HG03558 (cell line): ENCODE results near the gene STAT4.

Source experiments
- ATAC-seq: cut with Tn5 transposase; IDR thresholded peaks from one replicate; pipeline ENCODE4 v1.9.1; 2021; ENCODE audit warnings: moderate number of reproducible peaks; ENCODE audit not compliant: unreplicated experiment; ENCODE audit errors: extremely low read depth

Gene STAT4

GRCh38 chr2:191103774-191104173 is 47.0 kb downstream of the STAT4 start:
- ATAC-seq = no peak

GRCh38 chr2:191100216-191100615 is 50.6 kb downstream of the STAT4 start:
- no peak for ATAC-seq

GRCh38 chr2:191087311-191087710 is 63.5 kb downstream of the STAT4 start:
- ATAC-seq = no peak

GRCh38 chr2:191086706-191087105 is 64.1 kb downstream of the STAT4 start:
- ATAC-seq = no peak

- ATAC-seq = no peak
These were observed 67.3 kb downstream of the STAT4 start for GRCh38 chr2:191083540-191083939.

GRCh38 chr2:191082321-191082720 is 68.5 kb downstream of the STAT4 start:
- no peak for ATAC-seq

- ATAC-seq = no peak
These were observed 69.2 kb downstream of the STAT4 start for GRCh38 chr2:191081411-191082155.

GRCh38 chr2:191078165-191078867 is 72.5 kb downstream of the STAT4 start:
- ATAC-seq = no peak

- ATAC-seq = no peak
These were observed 80.5 kb downstream of the STAT4 start for GRCh38 chr2:191070276-191070675.

GRCh38 chr2:191069606-191070005 is 81.2 kb downstream of the STAT4 start:
- no peak for ATAC-seq

GRCh38 chr2:191066919-191067233 is 83.9 kb downstream of the STAT4 start:
- no peak for ATAC-seq

GRCh38 chr2:191066197-191066918 is 84.4 kb downstream of the STAT4 start:
- ATAC-seq = no peak

- ATAC-seq = no peak
These were observed 85.0 kb downstream of the STAT4 start for GRCh38 chr2:191065785-191066184.

GRCh38 chr2:191064590-191064989 is 86.2 kb downstream of the STAT4 start:
- no peak for ATAC-seq

- no peak for ATAC-seq
These were observed 87.2 kb downstream of the STAT4 start for GRCh38 chr2:191063584-191063983.

GRCh38 chr2:191061381-191061980 is 89.3 kb downstream of the STAT4 start:
- ATAC-seq = no peak

GRCh38 chr2:191059308-191059707 is 91.5 kb downstream of the STAT4 start:
- no peak for ATAC-seq

GRCh38 chr2:191056228-191056627 is 94.6 kb downstream of the STAT4 start:
- ATAC-seq = no peak

- ATAC-seq = no peak
These were observed 97.5 kb downstream of the STAT4 start for GRCh38 chr2:191053256-191053655.

GRCh38 chr2:191051825-191052778 is 98.7 kb downstream of the STAT4 start:
- ATAC-seq = no peak
